ENCODE data around the gene RNF225.

The RNF225 gene

DNA sequence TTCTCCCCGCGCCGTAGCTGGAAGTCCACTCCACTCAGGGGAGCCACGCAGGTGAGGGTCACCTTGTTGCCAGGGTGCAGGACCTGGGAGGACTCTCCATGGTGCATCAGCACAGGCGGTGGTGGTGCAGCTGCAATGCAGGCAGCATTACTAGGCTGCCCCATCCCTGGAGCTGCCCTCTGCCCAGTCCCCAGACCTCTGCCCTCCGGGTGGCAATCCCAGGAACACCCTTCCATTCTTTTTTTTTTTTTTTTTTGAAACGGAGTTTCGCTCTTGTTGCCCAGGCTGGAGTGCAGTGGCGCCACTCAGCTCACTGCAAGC lies 43.9 kb upstream of the RNF225 start:
- DNase-seq (ENCODE audit: extremely low read depth, low read depth) = no peak
- TF ChIP-seq CTCF (IDR thresholded peaks at IDR 0.05; ENCODE audit: low read depth, low read length, missing control alignments) = no peak
- H3K4me3 ChIP-seq (replicated peaks; ENCODE audit: low read depth, low read length) = no peak overlapping the region

DNA sequence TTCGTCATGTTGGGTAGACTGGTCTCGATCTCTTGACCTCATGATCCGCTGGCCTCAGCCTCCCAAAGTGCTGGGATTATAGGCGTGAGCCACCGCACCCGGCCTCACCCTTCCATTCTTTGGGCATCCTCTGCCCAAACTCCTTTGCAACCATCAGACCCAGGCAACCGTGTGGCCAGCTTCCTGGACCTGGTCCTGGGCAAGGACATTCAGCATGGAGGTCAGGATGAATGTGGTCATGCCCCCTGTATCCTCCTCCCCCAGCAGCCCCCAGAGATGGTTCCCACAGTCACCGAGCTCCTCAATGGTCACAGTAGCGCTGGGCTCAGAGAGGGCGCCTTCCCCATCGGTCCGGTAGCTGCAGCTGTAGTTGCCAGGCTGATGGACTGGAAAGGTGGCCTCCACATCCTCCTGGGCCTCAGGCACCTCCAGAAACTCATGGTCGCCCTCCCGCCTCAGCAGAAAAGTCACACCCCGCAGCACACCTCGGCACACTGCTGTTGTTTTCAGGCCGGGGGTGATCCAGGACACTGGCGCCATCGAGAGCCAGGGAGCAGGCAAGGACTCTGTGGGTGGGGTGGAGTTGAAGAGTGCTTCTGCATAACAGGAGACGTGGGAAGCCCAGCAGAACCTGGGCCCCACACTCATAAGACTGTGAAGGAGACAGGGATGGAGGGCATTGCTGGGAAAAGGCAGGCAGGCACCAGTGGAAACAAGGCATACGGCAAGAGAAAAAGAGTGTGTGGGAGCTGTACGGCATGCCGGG lies 43.3 kb upstream of the RNF225 start:
- no peak for DNase-seq (ENCODE audit: extremely low read depth, low read depth)
- TF ChIP-seq CTCF (IDR thresholded peaks at IDR 0.05; ENCODE audit: low read depth, low read length, missing control alignments) = no peak
- H3K4me3 ChIP-seq (replicated peaks; ENCODE audit: low read depth, low read length) = no peak overlapping the region

GRCh38 chr19:58352760-58353671 lies 42.4 kb upstream of the RNF225 start, which contains the start of gene A1BG:
TSS of gene A1BG (minus strand) at chr19:58353492. CDS start at chr19:58353437, 55 bp downstream.
- TF ChIP-seq CTCF (IDR thresholded peaks at IDR 0.05; ENCODE audit: low read depth, low read length, missing control alignments) = no peak
- DNase-seq (ENCODE audit: extremely low read depth, low read depth) = no peak

DNA sequence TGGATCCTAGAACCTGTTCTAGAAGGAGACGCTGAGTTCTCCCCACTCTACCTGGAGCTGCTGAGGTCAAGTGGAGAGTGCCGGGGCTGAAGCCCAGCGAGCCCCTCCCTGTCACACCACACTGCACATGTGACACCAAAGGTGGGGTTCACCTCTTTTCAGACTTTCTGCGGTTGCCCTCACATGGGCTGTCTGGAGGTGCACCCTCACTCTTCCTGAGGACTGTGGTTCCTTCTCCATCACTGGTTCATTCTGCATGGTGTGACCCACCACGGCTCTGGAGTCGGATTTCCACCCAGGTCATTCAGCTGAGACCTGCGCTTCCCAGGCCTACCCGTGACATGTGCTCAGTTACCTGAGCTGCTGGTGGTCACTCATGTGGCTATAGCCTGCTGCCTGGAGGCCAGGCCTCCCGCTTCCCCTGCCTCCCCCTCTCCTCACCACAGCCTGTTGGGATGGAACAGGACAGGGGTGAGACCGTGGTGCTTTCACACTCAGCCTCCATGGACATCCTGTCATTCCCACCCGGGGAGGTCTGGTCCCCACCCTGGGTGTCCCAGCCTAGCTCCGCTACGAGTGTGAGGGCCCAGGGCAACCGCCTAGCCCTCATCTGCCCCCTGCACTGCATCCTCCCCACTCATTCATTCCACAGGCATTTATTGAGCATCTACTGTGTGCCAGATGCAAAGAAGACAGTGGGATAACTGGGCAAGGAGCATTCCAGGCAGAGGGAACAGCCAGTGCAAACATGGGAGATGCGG lies 41.6 kb upstream of the RNF225 start:
- no peak for DNase-seq (ENCODE audit: extremely low read depth, low read depth)

More at GRCh38 chr19:58352760-58353671, 42.4 kb upstream of the RNF225 start, which contains the start of gene A1BG:
- H3K4me3 ChIP-seq (replicated peaks; ENCODE audit: low read depth, low read length) = no peak within 1 kb of the TSS

GRCh38 chr19:58354478-58355030 lies 40.9 kb upstream of the RNF225 start:
- H3K4me3 ChIP-seq (replicated peaks; ENCODE audit: low read depth, low read length) = no peak overlapping the region
- TF ChIP-seq CTCF (IDR thresholded peaks at IDR 0.05; ENCODE audit: low read depth, low read length, missing control alignments) = no peak
- no peak for DNase-seq (ENCODE audit: extremely low read depth, low read depth)

More for the DNA sequence above, 41.6 kb upstream of the RNF225 start:
- H3K4me3 ChIP-seq (replicated peaks; ENCODE audit: low read depth, low read length) = no peak overlapping the region
- TF ChIP-seq CTCF (IDR thresholded peaks at IDR 0.05; ENCODE audit: low read depth, low read length, missing control alignments) = no peak

GRCh38 chr19:58355215-58355796 lies 40.1 kb upstream of the RNF225 start:
- DNase-seq (ENCODE audit: extremely low read depth, low read depth) = no peak
- H3K4me3 ChIP-seq (replicated peaks; ENCODE audit: low read depth, low read length) = no peak overlapping the region
- no peak for TF ChIP-seq CTCF (IDR thresholded peaks at IDR 0.05; ENCODE audit: low read depth, low read length, missing control alignments)

Measured in HFF-Myc (cell line).